ENCODE results near the gene TRAPPC3L.

The TRAPPC3L gene

GRCh38 chr6:116512111-116512559 lies 33.3 kb downstream of the TRAPPC3L start:
- Histone ChIP-seq H3K27me3 (ENCODE audit: control insufficient read depth in 1 of 2, insufficient read depth in 1 of 2, low read length in 2 of 2) (no peaks in the 10 kb centered on the region), H3K23ac (ENCODE audit: low read length in 2 of 2) (no peak overlapping the region), H3K9me3 (ENCODE audit: control insufficient read depth, low read length) (no peaks in the 10 kb centered on the region), H2AFZ (ENCODE audit: low read depth, low read length) (peak overlapping the region; percentile 46), H2AK5ac (ENCODE audit: low read length, severe bottlenecking) (no peak overlapping the region), H3K18ac (ENCODE audit: low read depth in 1 of 2, low read length in 2 of 2) (peak overlapping the region; percentile 79 to 83), H2BK5ac (ENCODE audit: low read depth, low read length, poor library complexity, severe bottlenecking) (no peak overlapping the region), H4K8ac (ENCODE audit: low read length) (peak overlapping the region; percentile 84), H4K91ac (ENCODE audit: low read length) (peak overlapping the region; percentile 19), H3K14ac (ENCODE audit: low read length in 2 of 2) (no peak overlapping the region), H3K9ac (ENCODE audit: low read length) (peak overlapping the region; percentile 92), H3K36me3 (ENCODE audit: control insufficient read depth in 1 of 2, insufficient read depth in 2 of 2, low read depth in 1 of 2, low read length in 2 of 2) (peaks cover 3 to 9% of the 10 kb centered on the region in 2 experiments), H2BK120ac (ENCODE audit: low read depth, low read length) (peak overlapping the region; percentile 19), H3K27ac (ENCODE audit: low read length, poor library complexity, severe bottlenecking) (peak overlapping the region; percentile 94), H3K4me1 (ENCODE audit: control insufficient read depth, insufficient read depth, low read depth, low read length) (peaks cover 2% of the 10 kb centered on the region), H3K4me2 (ENCODE audit: low read length, poor library complexity, severe bottlenecking) (peak overlapping the region; percentile 50), H3K79me1 (replicated peaks; ENCODE audit: low read length, poor library complexity, severe bottlenecking) (peaks cover 9% of the 10 kb centered on the region), H3K4ac (ENCODE audit: low read depth in 1 of 2, low read length in 2 of 2) (peak overlapping the region in 1 of 2 experiments; percentile 83), H2BK15ac (ENCODE audit: low read depth, poor library complexity, severe bottlenecking) (peak overlapping the region; percentile 2), H2BK12ac (ENCODE audit: low read length in 2 of 2) (no peak overlapping the region), H3K4me3 (ENCODE audit: insufficient read depth in 1 of 2, low read depth in 1 of 2, low read length in 2 of 2) (peak overlapping the region in 1 of 2 experiments; percentile 79)
- WGBS: 67% methylated on average over 3 of the region's 4 CpGs
- DNase-seq: peak; percentile 59

- Histone ChIP-seq H3K4me1 (ENCODE audit: control insufficient read depth, insufficient read depth, low read depth, low read length) (peaks cover 2% of the 10 kb centered on the region), H4K8ac (ENCODE audit: low read length) (peak within 1 kb of the TSS; percentile 84), H2AFZ (ENCODE audit: low read depth, low read length) (peak within 1 kb of the TSS; percentile 68), H2AK5ac (ENCODE audit: low read length, severe bottlenecking) (peak within 1 kb of the TSS; percentile 21), H3K4ac (ENCODE audit: low read depth in 1 of 2, low read length in 2 of 2) (peak within 1 kb of the TSS in 1 of 2 experiments; percentile 83), H3K36me3 (ENCODE audit: control insufficient read depth in 1 of 2, insufficient read depth in 2 of 2, low read depth in 1 of 2, low read length in 2 of 2) (peaks cover 3 to 9% of the 10 kb centered on the region in 2 experiments), H3K4me2 (ENCODE audit: low read length, poor library complexity, severe bottlenecking) (peak within 1 kb of the TSS; percentile 50), H4K91ac (ENCODE audit: low read length) (peak within 1 kb of the TSS; percentile 68), H2BK5ac (ENCODE audit: low read depth, low read length, poor library complexity, severe bottlenecking) (no peak within 1 kb of the TSS), H3K4me3 (ENCODE audit: insufficient read depth in 1 of 2, low read depth in 1 of 2, low read length in 2 of 2) (peak within 1 kb of the TSS; percentile 2 to 79), H3K27me3 (ENCODE audit: control insufficient read depth in 1 of 2, insufficient read depth in 1 of 2, low read length in 2 of 2) (no peaks in the 10 kb centered on the region), H3K14ac (ENCODE audit: low read length in 2 of 2) (no peak within 1 kb of the TSS), H2BK15ac (ENCODE audit: low read depth, poor library complexity, severe bottlenecking) (peak within 1 kb of the TSS; percentile 2), H3K18ac (ENCODE audit: low read depth in 1 of 2, low read length in 2 of 2) (peak within 1 kb of the TSS; percentile 79 to 83), H3K27ac (ENCODE audit: low read length, poor library complexity, severe bottlenecking) (peak within 1 kb of the TSS; percentile 94), H3K79me1 (replicated peaks; ENCODE audit: low read length, poor library complexity, severe bottlenecking) (peaks cover 9% of the 10 kb centered on the region), H2BK12ac (ENCODE audit: low read length in 2 of 2) (peak within 1 kb of the TSS; percentile 59 to 77), H2BK120ac (ENCODE audit: low read depth, low read length) (peak within 1 kb of the TSS; percentile 19), H3K23ac (ENCODE audit: low read length in 2 of 2) (no peak within 1 kb of the TSS), H3K9me3 (ENCODE audit: control insufficient read depth, low read length) (no peaks in the 10 kb centered on the region), H3K9ac (ENCODE audit: low read length) (peak within 1 kb of the TSS; percentile 92)
- DNase-seq: peak; percentile 90
- 50% methylated on average over 10 of the region's 10 CpGs for WGBS
These were observed 33.9 kb downstream of the TRAPPC3L start, which contains the start of gene CALHM5 for GRCh38 chr6:116511424-116512110. Gene CALHM5, plus strand, starts transcription at chr6:116511639. Its CDS starts 58 bp downstream, at chr6:116511697.

- H3K9ac ChIP-seq (ENCODE audit: low read length): no peak overlapping the region
- no peak overlapping the region for H2BK12ac ChIP-seq (ENCODE audit: low read length in 2 of 2)
- H2AFZ ChIP-seq (ENCODE audit: low read depth, low read length): no peak overlapping the region
- H2BK5ac ChIP-seq (ENCODE audit: low read depth, low read length, poor library complexity, severe bottlenecking): no peak overlapping the region
- no peak overlapping the region for H4K8ac ChIP-seq (ENCODE audit: low read length)
- H3K4me2 ChIP-seq (ENCODE audit: low read length, poor library complexity, severe bottlenecking): no peak overlapping the region
- H3K79me1 ChIP-seq (replicated peaks; ENCODE audit: low read length, poor library complexity, severe bottlenecking): peaks cover 1% of the 10 kb centered on the region
- H2BK15ac ChIP-seq (ENCODE audit: low read depth, poor library complexity, severe bottlenecking): no peak overlapping the region
- H3K36me3 ChIP-seq (ENCODE audit: control insufficient read depth in 1 of 2, insufficient read depth in 2 of 2, low read depth in 1 of 2, low read length in 2 of 2): no peaks in the 10 kb centered on the region
- DNase-seq: no peak
- H3K18ac ChIP-seq (ENCODE audit: low read depth in 1 of 2, low read length in 2 of 2): no peak overlapping the region
- H3K4ac ChIP-seq (ENCODE audit: low read depth in 1 of 2, low read length in 2 of 2): no peak overlapping the region
- H2AK5ac ChIP-seq (ENCODE audit: low read length, severe bottlenecking): no peak overlapping the region
- H3K9me3 ChIP-seq (ENCODE audit: control insufficient read depth, low read length): no peaks in the 10 kb centered on the region
- H3K27ac ChIP-seq (ENCODE audit: low read length, poor library complexity, severe bottlenecking): no peak overlapping the region
- H3K4me3 ChIP-seq (ENCODE audit: insufficient read depth in 1 of 2, low read depth in 1 of 2, low read length in 2 of 2): no peak overlapping the region
- H3K4me1 ChIP-seq (ENCODE audit: control insufficient read depth, insufficient read depth, low read depth, low read length): peaks cover 2% of the 10 kb centered on the region
- no peak overlapping the region for H3K14ac ChIP-seq (ENCODE audit: low read length in 2 of 2)
- no peaks in the 10 kb centered on the region for H3K27me3 ChIP-seq (ENCODE audit: control insufficient read depth in 1 of 2, insufficient read depth in 1 of 2, low read length in 2 of 2)
- no peak overlapping the region for H3K23ac ChIP-seq (ENCODE audit: low read length in 2 of 2)
- H2BK120ac ChIP-seq (ENCODE audit: low read depth, low read length): no peak overlapping the region
- no peak overlapping the region for H4K91ac ChIP-seq (ENCODE audit: low read length)
These were observed 37.0 kb downstream of the TRAPPC3L start for GRCh38 chr6:116508527-116508926.

- Histone ChIP-seq H2BK15ac (ENCODE audit: low read depth, poor library complexity, severe bottlenecking) (no peak overlapping the region), H3K9me3 (ENCODE audit: control insufficient read depth, low read length) (no peaks in the 10 kb centered on the region), H3K9ac (ENCODE audit: low read length) (no peak overlapping the region), H3K36me3 (ENCODE audit: control insufficient read depth in 1 of 2, insufficient read depth in 2 of 2, low read depth in 1 of 2, low read length in 2 of 2) (no peaks in the 10 kb centered on the region), H3K4me2 (ENCODE audit: low read length, poor library complexity, severe bottlenecking) (no peak overlapping the region), H2BK12ac (ENCODE audit: low read length in 2 of 2) (no peak overlapping the region), H3K4ac (ENCODE audit: low read depth in 1 of 2, low read length in 2 of 2) (no peak overlapping the region), H2BK5ac (ENCODE audit: low read depth, low read length, poor library complexity, severe bottlenecking) (no peak overlapping the region), H2BK120ac (ENCODE audit: low read depth, low read length) (no peak overlapping the region), H2AFZ (ENCODE audit: low read depth, low read length) (no peak overlapping the region), H3K79me1 (replicated peaks; ENCODE audit: low read length, poor library complexity, severe bottlenecking) (no peaks in the 10 kb centered on the region), H3K14ac (ENCODE audit: low read length in 2 of 2) (no peak overlapping the region), H4K8ac (ENCODE audit: low read length) (no peak overlapping the region), H3K4me3 (ENCODE audit: insufficient read depth in 1 of 2, low read depth in 1 of 2, low read length in 2 of 2) (no peak overlapping the region), H3K23ac (ENCODE audit: low read length in 2 of 2) (no peak overlapping the region), H3K18ac (ENCODE audit: low read depth in 1 of 2, low read length in 2 of 2) (no peak overlapping the region), H2AK5ac (ENCODE audit: low read length, severe bottlenecking) (no peak overlapping the region), H4K91ac (ENCODE audit: low read length) (no peak overlapping the region), H3K27me3 (ENCODE audit: control insufficient read depth in 1 of 2, insufficient read depth in 1 of 2, low read length in 2 of 2) (no peaks in the 10 kb centered on the region), H3K4me1 (ENCODE audit: control insufficient read depth, insufficient read depth, low read depth, low read length) (no peaks in the 10 kb centered on the region), H3K27ac (ENCODE audit: low read length, poor library complexity, severe bottlenecking) (no peak overlapping the region)
- DNase-seq: no peak
- 87% methylated on average over 2 of the region's 3 CpGs for WGBS
These were observed 38.2 kb downstream of the TRAPPC3L start for GRCh38 chr6:116507324-116507723.
